NCI-H82 (cell line): Measurements from ENCODE around the gene GYS2.

Experiments used
- DNase-seq: peaks from one replicate; lab custom pipeline; 2025; lab: John Stamatoyannopoulos, UW

The GYS2 gene

GRCh38 chr12:21502872-21503271 lies 101.8 kb downstream of the GYS2 start:
- no peak for DNase-seq

- peak; percentile 71 for DNase-seq
Observed at GRCh38 chr12:21502164-21502496, 102.5 kb downstream of the GYS2 start.

- peak; percentile 99 for DNase-seq
Observed at GRCh38 chr12:21501258-21502163, 103.1 kb downstream of the GYS2 start, which contains the start of the genes GOLT1B and RECQL. GOLT1B (plus strand) TSS chr12:21501789; CDS start chr12:21501924, 135 bp downstream. RECQL (minus strand) TSS chr12:21501635; CDS start chr12:21499570, 2,065 bp downstream.

- DNase-seq: peak; percentile 61
Observed at GRCh38 chr12:21500786-21501257, 103.8 kb downstream of the GYS2 start.

GRCh38 chr12:21499765-21500164 lies 104.9 kb downstream of the GYS2 start:
- no peak for DNase-seq
